CD4-positive, alpha-beta T cell treated with Interleukin-17A for 1 hour (primary cell): Measurements from ENCODE around the gene ILKAP.

Experiments
- DNase-seq: peaks from one replicate; pipeline ENCODE4 v3.0.0-alpha.2; 2020

Gene ILKAP

GRCh38 chr2:238203094-238203972 lies at the start of gene ILKAP:
Gene ILKAP (minus strand): TSS chr2:238203695. CDS start chr2:238203553, 142 bp downstream.
- peak; percentile 90 for DNase-seq

GRCh38 chr2:238252766-238253630 lies 49.5 kb upstream of the ILKAP start:
- no peak for DNase-seq

- no peak for DNase-seq
Observed at GRCh38 chr2:238251986-238252385, 48.5 kb upstream of the ILKAP start.

- no peak for DNase-seq
Observed at GRCh38 chr2:238251331-238251730, 47.8 kb upstream of the ILKAP start.

GRCh38 chr2:238250896-238251295 lies 47.4 kb upstream of the ILKAP start:
- no peak for DNase-seq

- DNase-seq: no peak
Observed at GRCh38 chr2:238247841-238248453, 44.5 kb upstream of the ILKAP start.

- no peak for DNase-seq
Observed at GRCh38 chr2:238247002-238247822, 43.7 kb upstream of the ILKAP start.

GRCh38 chr2:238244151-238244550 lies 40.7 kb upstream of the ILKAP start:
- no peak for DNase-seq

- no peak for DNase-seq
Observed at GRCh38 chr2:238243496-238244076, 40.1 kb upstream of the ILKAP start.

GRCh38 chr2:238242731-238243495 lies 39.4 kb upstream of the ILKAP start:
- no peak for DNase-seq

- no peak for DNase-seq
Observed at GRCh38 chr2:238241970-238242369, 38.5 kb upstream of the ILKAP start.

GRCh38 chr2:238240757-238241711 lies 37.5 kb upstream of the ILKAP start:
- DNase-seq: peak; percentile 32

- peak; percentile 76 for DNase-seq
Observed at GRCh38 chr2:238239863-238240756, 36.6 kb upstream of the ILKAP start, which contains the start of gene HES6. Gene HES6 (minus strand): TSS chr2:238240038. CDS start chr2:238239905, 133 bp downstream.

GRCh38 chr2:238239543-238239862 lies 36.0 kb upstream of the ILKAP start:
- no peak for DNase-seq

GRCh38 chr2:238238766-238239542 lies 35.5 kb upstream of the ILKAP start:
- DNase-seq: peak; percentile 37

- no peak for DNase-seq
Observed at GRCh38 chr2:238238311-238238765, 34.8 kb upstream of the ILKAP start.

GRCh38 chr2:238237431-238238135 lies 34.1 kb upstream of the ILKAP start:
- DNase-seq: no peak
